ENCODE results near the gene CCDC34. TPM values are rescaled to one million over a fixed set of nuclear protein-coding genes. Genes with fewer than 3 reads are reported as not detected.

The CCDC34 gene
- total RNA-seq, 1 donor from 2014 or later, result 7.8 TPM

- intact Hi-C loops (cut with micrococcal nuclease), result no loop called here
Measured at GRCh38 chr11:27392278-27393114, 29.5 kb upstream of the CCDC34 start.

- intact Hi-C loops (cut with micrococcal nuclease), result no loop called here
Measured at GRCh38 chr11:27391331-27392015, 28.5 kb upstream of the CCDC34 start.

GRCh38 chr11:27390318-27391295, 27.6 kb upstream of the CCDC34 start:
- intact Hi-C loops (cut with micrococcal nuclease), result no loop called here

- intact Hi-C loops (cut with micrococcal nuclease), result no loop called here
Measured at GRCh38 chr11:27388869-27389268, 25.9 kb upstream of the CCDC34 start.

- intact Hi-C loops (cut with micrococcal nuclease), result no loop called here
Measured at GRCh38 chr11:27388001-27388400, 25.0 kb upstream of the CCDC34 start.

- intact Hi-C loops (cut with micrococcal nuclease), result no loop called here
Measured at GRCh38 chr11:27387362-27387761, 24.3 kb upstream of the CCDC34 start.

GRCh38 chr11:27386181-27386845, 23.3 kb upstream of the CCDC34 start:
- intact Hi-C loops (cut with micrococcal nuclease), result no loop called here

GRCh38 chr11:27385245-27385644, 22.2 kb upstream of the CCDC34 start:
- intact Hi-C loops (cut with micrococcal nuclease), result no loop called here

GRCh38 chr11:27384227-27384626, 21.2 kb upstream of the CCDC34 start:
- intact Hi-C loops (cut with micrococcal nuclease), result no loop called here

GRCh38 chr11:27383645-27384044, 20.6 kb upstream of the CCDC34 start:
- intact Hi-C loops (cut with micrococcal nuclease), result no loop called here

GRCh38 chr11:27381238-27381666, 18.2 kb upstream of the CCDC34 start:
- intact Hi-C loops (cut with micrococcal nuclease), result no loop called here

- intact Hi-C loops (cut with micrococcal nuclease), result no loop called here
Measured at GRCh38 chr11:27380771-27381170, 17.8 kb upstream of the CCDC34 start.

GRCh38 chr11:27379449-27379848, 16.4 kb upstream of the CCDC34 start:
- intact Hi-C loops (cut with micrococcal nuclease), result no loop called here

GRCh38 chr11:27375370-27375769, 12.4 kb upstream of the CCDC34 start:
- intact Hi-C loops (cut with micrococcal nuclease), result no loop called here

GRCh38 chr11:27373856-27374602, 11.0 kb upstream of the CCDC34 start:
- intact Hi-C loops (cut with micrococcal nuclease), result no loop called here

- intact Hi-C loops (cut with micrococcal nuclease), result no loop called here
Measured at GRCh38 chr11:27373392-27373791, 10.4 kb upstream of the CCDC34 start.

GRCh38 chr11:27372164-27372563, 9.1 kb upstream of the CCDC34 start:
- intact Hi-C loops (cut with micrococcal nuclease), result no loop called here

GRCh38 chr11:27371489-27371888, 8.5 kb upstream of the CCDC34 start:
- intact Hi-C loops (cut with micrococcal nuclease), result no loop called here

GRCh38 chr11:27370374-27370773, 7.4 kb upstream of the CCDC34 start:
- intact Hi-C loops (cut with micrococcal nuclease), result no loop called here

GRCh38 chr11:27367881-27368280, 4.9 kb upstream of the CCDC34 start:
- intact Hi-C loops (cut with micrococcal nuclease), result no loop called here
